Suprapubic skin (tissue), 3 donors: ENCODE results near the gene MARCHF3.
"Not testable (repeated sequence)": the region's sequence is repeated elsewhere in the genome, so short reads cannot be mapped to it uniquely, and the experiment has no call there.

ENCODE experiments used
- CTCF ChIP-seq, 2 donors: fragments of 200-600 bp in 1 of 2; fragments of 450-650 bp in 1 of 2; sonication (generic) in 1 of 2; IDR thresholded peaks; one replicate each; pipeline ENCODE4 v1.5.1; 2016 to 2019; ENCODE audit warnings: antibody characterized with exemption in 2 of 2, mild to moderate bottlenecking in 1 of 2, moderate library complexity in 1 of 2
- EP300 ChIP-seq: sonication (generic); formaldehyde crosslinking; IDR thresholded peaks from one replicate; pipeline ENCODE4 v1.6.1; 2017; ENCODE audit warnings: antibody characterized with exemption

GRCh38 chr5:126845470-126846070, 184.8 kb downstream of the MARCHF3 start:
- not testable (repeated sequence) for TF ChIP-seq CTCF (IDR thresholded peaks at IDR 0.05); EP300
